GM23248 (cell line): ENCODE data around the gene GTF2F2. TPM values are rescaled to one million over a fixed set of nuclear protein-coding genes. Genes with fewer than 3 reads are reported as not detected.

Source experiments
- DNase-seq: peaks from one replicate; pipeline ENCODE4 v3.0.0-alpha.2; 2015
- H2AFZ ChIP-seq: fragments of 200-600 bp; sonication (generic); 2 replicates; pipeline ENCODE4 v1.6.1; 2016; ENCODE audit warnings: antibody characterized with exemption
- H3F3A ChIP-seq: fragments of 200-600 bp; sonication (generic); 2 replicates; pipeline ENCODE4 v1.6.1; 2016; ENCODE audit warnings: mild to moderate bottlenecking, antibody characterized with exemption, mixed run types; ENCODE audit not compliant: insufficient read depth
- H3K27ac ChIP-seq: fragments of 200-600 bp; sonication (generic); 2 replicates; pipeline ENCODE4 v1.5.1; 2016; ENCODE audit warnings: mild to moderate bottlenecking
- H3K27me3 ChIP-seq: fragments of 200-600 bp; sonication (generic); replicated peaks from 2 replicates; pipeline ENCODE4 v1.6.1; 2016; ENCODE audit warnings: mild to moderate bottlenecking; ENCODE audit not compliant: insufficient read depth
- H3K36me3 ChIP-seq: fragments of 200-600 bp; sonication (generic); 2 replicates; pipeline ENCODE4 v1.6.1; 2016; ENCODE audit warnings: low read depth, mild to moderate bottlenecking
- H3K4me1 ChIP-seq: fragments of 200-600 bp; sonication (generic); 2 replicates; pipeline ENCODE4 v1.6.1; 2016; ENCODE audit warnings: mild to moderate bottlenecking; ENCODE audit not compliant: insufficient read depth
- H3K4me2 ChIP-seq: fragments of 200-600 bp; sonication (generic); one replicate; pipeline ENCODE4 v1.6.1; 2016; ENCODE audit warnings: mild to moderate bottlenecking; ENCODE audit not compliant: unreplicated experiment
- H3K4me3 ChIP-seq: fragments of 200-600 bp; sonication (generic); 2 replicates; pipeline ENCODE4 v1.5.1; 2016; ENCODE audit warnings: mild to moderate bottlenecking
- H3K79me2 ChIP-seq: fragments of 200-600 bp; sonication (generic); 2 replicates; pipeline ENCODE4 v1.6.1; 2016; ENCODE audit warnings: mild to moderate bottlenecking; ENCODE audit not compliant: insufficient read depth
- H3K9ac ChIP-seq: fragments of 200-600 bp; sonication (generic); 2 replicates; pipeline ENCODE4 v1.6.1; 2016; ENCODE audit warnings: mild to moderate bottlenecking
- H3K9me2 ChIP-seq: fragments of 200-600 bp; sonication (generic); 2 replicates; pipeline ENCODE4 v1.6.1; 2016; ENCODE audit warnings: mixed run types, mild to moderate bottlenecking, moderate library complexity; ENCODE audit not compliant: insufficient read depth
- H3K9me3 ChIP-seq: fragments of 200-600 bp; sonication (generic); one replicate; pipeline ENCODE4 v1.6.1; 2017; ENCODE audit warnings: low read depth
- H4K20me1 ChIP-seq: fragments of 200-600 bp; sonication (generic); 2 replicates; pipeline ENCODE4 v1.6.0; 2016; ENCODE audit not compliant: insufficient read depth
- EZH2 ChIP-seq: fragments of 200-600 bp; sonication (generic); IDR thresholded peaks from 2 replicates; pipeline ENCODE4 v1.6.1; 2018; ENCODE audit warnings: antibody characterized with exemption, mild to moderate bottlenecking; ENCODE audit not compliant: insufficient read depth, poor library complexity, severe bottlenecking
- EZH2phosphoT487 ChIP-seq: fragments of 200-600 bp; sonication (generic); IDR thresholded peaks from 2 replicates; pipeline ENCODE4 v1.6.1; 2018; ENCODE audit warnings: antibody characterized with exemption, moderate library complexity, mild to moderate bottlenecking, low read depth; ENCODE audit not compliant: insufficient read depth
- WGBS, 2 experiments: methylation state at CpG; one replicate each; pipeline ENCODE4 v1.1.6; 2015 to 2017; ENCODE audit warnings: low lambda C conversion rate in 2 of 2, low coverage in 1 of 2; ENCODE audit errors: missing lambda C conversion rate in 2 of 2; 5-methylcytosine and 5-hydroxymethylcytosine counted together
- in situ Hi-C: fragments of 300-500 bp; cut with MboI; formaldehyde crosslinking; loops from 2 replicates; pipeline ENCODE4 v1.15.0; 2020
- polyA plus RNA-seq: library from polyadenylated mRNA; unstranded; fragments of >200 nt; fragmentation: Nextera tagmentation; extraction: Ambion mirVana; gene quantifications from 2 replicates; pipeline ENCODE4 v1.2.1, GENCODE V29; 2016
- total RNA-seq: library from RNA; depleted of rRNA; stranded (reverse); fragments of >200 nt; shearing (Covaris generic); gene quantifications from 2 replicates; pipeline ENCODE4 v1.2.3, GENCODE V29; 2014

GTF2F2 gene
- total and polyA plus RNA-seq, 2 experiments from 2014 or later, result 23.7 to 27.6 TPM

GRCh38 chr13:45299194-45299593 lies 178.9 kb downstream of the GTF2F2 start:
- Histone ChIP-seq H3K9me2 (no peaks in the 10 kb centered on the region), H3K9ac (no peak overlapping the region), H4K20me1 (no peaks in the 10 kb centered on the region), H3K4me2 (no peak overlapping the region), H3K36me3 (no peaks in the 10 kb centered on the region), H3K4me3 (no peak overlapping the region), H3K79me2 (no peaks in the 10 kb centered on the region), H3K27ac (no peak overlapping the region), H3K4me1 (no peaks in the 10 kb centered on the region), H3K9me3 (no peaks in the 10 kb centered on the region), H2AFZ (no peak overlapping the region), H3K27me3 (no peaks in the 10 kb centered on the region), H3F3A (no peaks in the 10 kb centered on the region)
- in situ Hi-C loops, result no loop called here
- 80 to 88% methylated on average over 3 of the region's 3 CpGs for WGBS, 2 experiments
- no peak for TF ChIP-seq EZH2
- DNase-seq, result no peak

GRCh38 chr13:45300190-45300985 lies 180.1 kb downstream of the GTF2F2 start:
- no peak overlapping the region for H3K9ac ChIP-seq
- H3K9me3 ChIP-seq, result no peaks in the 10 kb centered on the region
- no peak overlapping the region for H3K4me3 ChIP-seq
- WGBS, 2 experiments, result 87 to 88% methylated on average over 9 of the region's 9 CpGs
- H3K36me3 ChIP-seq, result no peaks in the 10 kb centered on the region
- H4K20me1 ChIP-seq, result no peaks in the 10 kb centered on the region
- no peak overlapping the region for H2AFZ ChIP-seq
- no peaks in the 10 kb centered on the region for H3K79me2 ChIP-seq
- no peaks in the 10 kb centered on the region for H3K9me2 ChIP-seq
- no peak overlapping the region for H3K4me2 ChIP-seq
- no peak for TF ChIP-seq EZH2
- TF ChIP-seq EZH2phosphoT487, result no peak
- H3K27me3 ChIP-seq, result no peaks in the 10 kb centered on the region
- H3K27ac ChIP-seq, result no peak overlapping the region
- no peaks in the 10 kb centered on the region for H3F3A ChIP-seq
- in situ Hi-C loops, result loop anchor here (10.0 kb wide), 1 partner anchor 256 kb away; no protein-coding TSS in a partner anchor
- H3K4me1 ChIP-seq, result no peaks in the 10 kb centered on the region
- DNase-seq, result no peak

- in situ Hi-C loops, result loop anchor here (10.0 kb wide), 1 partner anchor 256 kb away; no protein-coding TSS in a partner anchor
- H3K4me2 ChIP-seq, result no peak overlapping the region
- no peak for TF ChIP-seq EZH2
- no peak for TF ChIP-seq EZH2phosphoT487
- H4K20me1 ChIP-seq, result no peaks in the 10 kb centered on the region
- no peaks in the 10 kb centered on the region for H3K9me3 ChIP-seq
- WGBS, 2 experiments, result 79 to 85% methylated on average over 11 of the region's 11 CpGs
- H2AFZ ChIP-seq, result no peak overlapping the region
- no peaks in the 10 kb centered on the region for H3K27me3 ChIP-seq
- H3K4me3 ChIP-seq, result no peak overlapping the region
- H3K27ac ChIP-seq, result no peak overlapping the region
- no peaks in the 10 kb centered on the region for H3F3A ChIP-seq
- H3K9ac ChIP-seq, result no peak overlapping the region
- no peak for DNase-seq
- H3K36me3 ChIP-seq, result no peaks in the 10 kb centered on the region
- no peaks in the 10 kb centered on the region for H3K4me1 ChIP-seq
- H3K79me2 ChIP-seq, result no peaks in the 10 kb centered on the region
- no peaks in the 10 kb centered on the region for H3K9me2 ChIP-seq
Measured at GRCh38 chr13:45301263-45301662, 181.0 kb downstream of the GTF2F2 start.

- H3K36me3 ChIP-seq, result no peaks in the 10 kb centered on the region
- H3K4me3 ChIP-seq, result no peak overlapping the region
- H3K27ac ChIP-seq, result no peak overlapping the region
- H3K4me2 ChIP-seq, result no peak overlapping the region
- no peak for DNase-seq
- no peaks in the 10 kb centered on the region for H3K27me3 ChIP-seq
- in situ Hi-C loops, result loop anchor here (10.0 kb wide), 1 partner anchor 258 kb away; no protein-coding TSS in a partner anchor
- H4K20me1 ChIP-seq, result no peaks in the 10 kb centered on the region
- H3K9me3 ChIP-seq, result no peaks in the 10 kb centered on the region
- no peak overlapping the region for H2AFZ ChIP-seq
- H3K4me1 ChIP-seq, result no peaks in the 10 kb centered on the region
- no peak overlapping the region for H3K9ac ChIP-seq
- H3K9me2 ChIP-seq, result no peaks in the 10 kb centered on the region
- WGBS, 2 experiments, result 46% methylated on average over 3 of the region's 3 CpGs
- no peaks in the 10 kb centered on the region for H3F3A ChIP-seq
- no peaks in the 10 kb centered on the region for H3K79me2 ChIP-seq
- TF ChIP-seq EZH2phosphoT487, result no peak
- no peak for TF ChIP-seq EZH2
Measured at GRCh38 chr13:45302507-45302906, 182.2 kb downstream of the GTF2F2 start.
